ENCODE data around the gene NPC1L1.
"Not testable (repeated sequence)": the region's sequence is repeated elsewhere in the genome, so short reads cannot be mapped to it uniquely, and the experiment has no call there.

NPC1L1 gene

GRCh38 chr7:44515590-44516268, 25.4 kb downstream of the NPC1L1 start:
- Histone ChIP-seq H3K36me3 (ENCODE audit: control insufficient read depth, insufficient read depth, low read length, severe bottlenecking) (no peaks in the 10 kb centered on the region), H3K4me3 (ENCODE audit: low read length) (no peak overlapping the region), H3K27me3 (replicated peaks; ENCODE audit: control insufficient read depth, insufficient read depth, low read length) (peaks cover 11% of the 10 kb centered on the region), H3K9ac (ENCODE audit: low read length) (no peak overlapping the region), H3K4me1 (ENCODE audit: control insufficient read depth, insufficient read depth, low read length) (no peaks in the 10 kb centered on the region), H3K9me3 (ENCODE audit: control insufficient read depth, low read length) (no peaks in the 10 kb centered on the region)
- no peak for DNase-seq (ENCODE audit: low read depth)

- Histone ChIP-seq H3K4me3 (ENCODE audit: low read length) (no peak overlapping the region), H3K27me3 (replicated peaks; ENCODE audit: control insufficient read depth, insufficient read depth, low read length) (peaks cover 8% of the 10 kb centered on the region), H3K4me1 (ENCODE audit: control insufficient read depth, insufficient read depth, low read length) (no peaks in the 10 kb centered on the region), H3K9ac (ENCODE audit: low read length) (no peak overlapping the region), H3K36me3 (ENCODE audit: control insufficient read depth, insufficient read depth, low read length, severe bottlenecking) (no peaks in the 10 kb centered on the region), H3K9me3 (ENCODE audit: control insufficient read depth, low read length) (peaks cover 12% of the 10 kb centered on the region)
- no peak for DNase-seq (ENCODE audit: low read depth)
Measured at GRCh38 chr7:44512736-44513135, 28.4 kb downstream of the NPC1L1 start.

DNA sequence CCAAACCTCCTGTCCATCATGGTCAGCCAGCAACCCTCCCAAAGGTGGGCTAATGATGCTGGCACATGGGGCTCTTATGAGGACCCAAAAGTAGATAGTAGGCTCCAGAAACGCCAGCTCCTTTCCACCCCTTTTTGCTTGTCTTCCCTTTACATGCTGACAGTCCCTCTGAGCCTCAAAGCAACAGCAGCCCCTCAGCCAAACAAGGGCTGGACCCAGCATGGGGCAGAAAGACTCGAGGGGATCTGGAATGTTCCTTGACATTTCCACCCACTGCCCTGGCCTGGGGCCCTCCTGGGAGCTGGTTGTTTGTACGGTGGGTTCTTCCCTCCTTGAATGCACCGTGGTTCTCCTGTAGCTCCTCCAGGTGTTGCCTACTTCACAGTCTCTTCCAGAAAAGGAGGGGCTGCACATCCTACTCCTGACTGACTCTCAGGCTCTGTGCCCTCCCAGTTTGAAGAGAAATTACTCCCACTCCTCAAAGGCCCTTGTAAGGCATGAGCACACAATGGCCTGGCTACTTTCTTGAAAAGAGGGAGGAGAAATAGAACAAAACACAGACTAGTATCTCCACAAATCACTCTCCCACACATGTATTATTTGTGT, 29.2 kb downstream of the NPC1L1 start:
- Histone ChIP-seq H3K4me1 (ENCODE audit: control insufficient read depth, insufficient read depth, low read length) (no peaks in the 10 kb centered on the region), H3K9ac (ENCODE audit: low read length) (no peak overlapping the region), H3K4me3 (ENCODE audit: low read length) (no peak overlapping the region), H3K36me3 (ENCODE audit: control insufficient read depth, insufficient read depth, low read length, severe bottlenecking) (no peaks in the 10 kb centered on the region), H3K9me3 (ENCODE audit: control insufficient read depth, low read length) (peaks cover 12% of the 10 kb centered on the region), H3K27me3 (replicated peaks; ENCODE audit: control insufficient read depth, insufficient read depth, low read length) (peaks cover 8% of the 10 kb centered on the region)
- no peak for DNase-seq (ENCODE audit: low read depth)

- H3K36me3 ChIP-seq (ENCODE audit: control insufficient read depth, insufficient read depth, low read length, severe bottlenecking): no peaks in the 10 kb centered on the region
- no peak overlapping the region for H3K4me3 ChIP-seq (ENCODE audit: low read length)
- DNase-seq (ENCODE audit: low read depth): no peak
- H3K9me3 ChIP-seq (ENCODE audit: control insufficient read depth, low read length): peaks cover 12% of the 10 kb centered on the region
- no peak overlapping the region for H3K9ac ChIP-seq (ENCODE audit: low read length)
- H3K4me1 ChIP-seq (ENCODE audit: control insufficient read depth, insufficient read depth, low read length): no peaks in the 10 kb centered on the region
- H3K27me3 ChIP-seq (replicated peaks; ENCODE audit: control insufficient read depth, insufficient read depth, low read length): peaks cover 8% of the 10 kb centered on the region
Measured at GRCh38 chr7:44511236-44511635, 29.9 kb downstream of the NPC1L1 start.

DNA sequence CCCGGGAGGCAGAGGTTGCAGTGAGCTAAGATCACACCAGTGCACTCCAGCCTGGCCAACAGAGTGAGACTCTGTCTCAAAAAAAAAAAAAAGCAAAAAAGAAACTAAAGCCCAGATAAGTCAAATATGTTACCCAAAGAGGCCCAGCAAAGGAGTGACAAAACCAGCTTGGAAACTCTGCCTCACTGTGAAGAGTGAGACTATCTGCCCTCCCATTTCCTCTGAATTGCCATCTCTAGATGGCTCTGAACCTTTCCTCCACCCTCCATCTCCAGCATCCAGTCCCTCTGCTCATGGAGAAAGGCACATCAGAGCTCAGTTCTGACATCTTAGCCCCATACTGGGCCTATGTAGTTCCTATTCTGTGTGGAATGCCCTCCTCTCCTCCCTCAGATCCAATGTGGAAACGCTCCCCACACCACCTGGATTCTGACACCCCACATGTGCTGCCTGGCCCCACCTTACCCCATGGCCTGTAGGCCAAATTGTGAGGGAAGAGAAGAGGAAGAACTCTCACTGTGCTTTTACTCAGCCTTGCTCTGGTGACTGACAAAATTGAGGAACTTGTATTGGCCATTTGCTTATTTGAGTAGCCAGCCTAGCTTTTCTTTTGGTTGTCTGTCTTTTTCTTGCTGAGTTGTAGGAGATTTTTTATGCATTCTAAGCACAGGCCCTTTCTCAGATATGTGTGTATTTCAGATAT, 32.7 kb downstream of the NPC1L1 start:
- peaks cover 8% of the 10 kb centered on the region for H3K27me3 ChIP-seq (replicated peaks; ENCODE audit: control insufficient read depth, insufficient read depth, low read length)
- no peak overlapping the region for H3K4me3 ChIP-seq (ENCODE audit: low read length)
- DNase-seq (ENCODE audit: low read depth): no peak
- no peaks in the 10 kb centered on the region for H3K4me1 ChIP-seq (ENCODE audit: control insufficient read depth, insufficient read depth, low read length)
- peaks cover 12% of the 10 kb centered on the region for H3K9me3 ChIP-seq (ENCODE audit: control insufficient read depth, low read length)
- no peak overlapping the region for H3K9ac ChIP-seq (ENCODE audit: low read length)
- H3K36me3 ChIP-seq (ENCODE audit: control insufficient read depth, insufficient read depth, low read length, severe bottlenecking): no peaks in the 10 kb centered on the region

- not testable (repeated sequence) for H3K4me3 ChIP-seq (ENCODE audit: low read length); H3K9ac ChIP-seq (ENCODE audit: low read length); DNase-seq (ENCODE audit: low read depth); H3K36me3 ChIP-seq (ENCODE audit: control insufficient read depth, insufficient read depth, low read length, severe bottlenecking); H3K4me1 ChIP-seq (ENCODE audit: control insufficient read depth, insufficient read depth, low read length); H3K27me3 ChIP-seq (replicated peaks; ENCODE audit: control insufficient read depth, insufficient read depth, low read length)
- H3K9me3 ChIP-seq (ENCODE audit: control insufficient read depth, low read length): peaks cover 12% of the 10 kb centered on the region
Measured at GRCh38 chr7:44506592-44507288, 34.4 kb downstream of the NPC1L1 start.

GRCh38 chr7:44505595-44505994, 35.5 kb downstream of the NPC1L1 start:
- no peaks in the 10 kb centered on the region for H3K4me1 ChIP-seq (ENCODE audit: control insufficient read depth, insufficient read depth, low read length)
- DNase-seq (ENCODE audit: low read depth): no peak
- H3K4me3 ChIP-seq (ENCODE audit: low read length): no peak overlapping the region
- peaks cover 12% of the 10 kb centered on the region for H3K9me3 ChIP-seq (ENCODE audit: control insufficient read depth, low read length)
- no peaks in the 10 kb centered on the region for H3K36me3 ChIP-seq (ENCODE audit: control insufficient read depth, insufficient read depth, low read length, severe bottlenecking)
- H3K27me3 ChIP-seq (replicated peaks; ENCODE audit: control insufficient read depth, insufficient read depth, low read length): peaks cover 6% of the 10 kb centered on the region
- no peak overlapping the region for H3K9ac ChIP-seq (ENCODE audit: low read length)

DNA sequence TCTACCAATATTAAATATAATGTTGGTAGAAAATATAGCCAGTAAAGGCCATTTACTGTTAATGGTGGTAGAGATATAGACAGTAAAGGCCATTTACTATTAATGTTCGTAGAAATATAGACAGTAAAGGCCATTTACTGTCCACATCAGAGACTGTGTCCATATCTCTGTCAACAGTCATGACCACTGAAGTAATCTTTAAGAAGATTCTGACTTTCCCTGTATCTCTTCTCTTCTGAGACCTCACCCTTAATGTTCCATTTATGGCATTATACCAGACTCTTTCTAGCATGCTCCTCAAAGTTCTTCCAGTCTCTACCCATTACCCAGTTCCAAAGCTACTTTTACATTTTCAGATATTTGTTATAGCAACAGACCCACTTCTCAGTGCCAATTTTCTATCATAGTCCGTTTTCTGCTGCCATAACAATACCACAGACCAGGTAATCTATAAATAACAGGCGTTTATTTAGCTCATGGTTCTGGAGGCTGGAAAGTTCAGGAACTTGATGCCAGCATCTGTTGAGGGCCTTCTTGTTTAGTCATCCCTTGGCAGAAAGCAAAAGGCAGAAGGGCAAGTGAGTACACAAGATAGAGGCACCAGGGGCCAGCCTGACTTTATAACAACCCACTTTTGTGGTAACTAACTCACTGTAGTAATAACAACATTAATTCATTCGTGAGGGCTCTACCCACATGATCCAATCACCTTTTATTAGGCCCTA, 42.7 kb downstream of the NPC1L1 start:
- H3K4me1 ChIP-seq (ENCODE audit: control insufficient read depth, insufficient read depth, low read length): no peaks in the 10 kb centered on the region
- no peaks in the 10 kb centered on the region for H3K36me3 ChIP-seq (ENCODE audit: control insufficient read depth, insufficient read depth, low read length, severe bottlenecking)
- DNase-seq (ENCODE audit: low read depth): no peak
- no peak overlapping the region for H3K9ac ChIP-seq (ENCODE audit: low read length)
- no peak overlapping the region for H3K4me3 ChIP-seq (ENCODE audit: low read length)
- peaks cover 1% of the 10 kb centered on the region for H3K27me3 ChIP-seq (replicated peaks; ENCODE audit: control insufficient read depth, insufficient read depth, low read length)
- H3K9me3 ChIP-seq (ENCODE audit: control insufficient read depth, low read length): no peaks in the 10 kb centered on the region

DNA sequence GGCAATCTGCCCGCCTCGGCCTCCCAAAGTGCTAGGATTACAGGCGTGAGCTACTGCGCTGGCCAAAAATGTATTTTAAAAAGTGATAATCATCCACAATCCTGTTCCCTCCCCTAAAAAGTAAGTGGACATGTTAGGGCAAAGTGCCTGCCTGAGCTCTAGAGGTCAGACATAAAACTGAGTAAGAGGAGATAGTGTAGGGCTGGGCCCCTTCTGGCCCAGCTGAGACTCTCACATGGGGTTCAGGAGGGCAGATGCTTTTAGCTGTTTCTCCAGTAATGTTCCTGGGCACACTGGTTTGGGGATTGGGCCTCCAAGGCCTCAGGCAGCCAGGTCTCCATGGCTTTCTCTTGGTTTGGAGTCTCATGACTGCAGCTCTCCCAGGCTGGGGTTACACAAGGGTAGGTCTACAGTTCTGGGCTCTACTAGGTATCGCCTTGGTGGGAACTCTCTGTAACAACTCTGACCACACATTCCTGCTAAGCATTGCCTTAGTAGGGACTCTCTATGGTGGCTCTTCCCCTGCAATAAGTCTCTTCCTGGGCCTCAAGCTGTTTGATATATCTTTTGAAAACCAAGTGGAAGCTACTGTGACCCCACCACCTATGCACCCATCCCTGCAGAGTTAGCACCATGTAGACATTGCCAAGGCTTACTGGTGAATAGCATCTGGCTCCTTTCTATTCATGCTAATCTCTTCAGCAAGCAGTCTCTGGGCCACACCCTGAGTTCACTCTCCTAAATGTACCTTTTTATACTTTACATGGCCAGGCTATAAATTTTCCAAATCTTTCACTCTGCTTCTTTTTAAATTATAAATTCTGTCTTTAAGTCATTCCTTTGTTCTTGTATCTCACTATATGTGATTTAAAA, 43.7 kb downstream of the NPC1L1 start:
- no peaks in the 10 kb centered on the region for H3K27me3 ChIP-seq (replicated peaks; ENCODE audit: control insufficient read depth, insufficient read depth, low read length)
- no peak for DNase-seq (ENCODE audit: low read depth)
- no peaks in the 10 kb centered on the region for H3K36me3 ChIP-seq (ENCODE audit: control insufficient read depth, insufficient read depth, low read length, severe bottlenecking)
- H3K4me1 ChIP-seq (ENCODE audit: control insufficient read depth, insufficient read depth, low read length): no peaks in the 10 kb centered on the region
- no peak overlapping the region for H3K4me3 ChIP-seq (ENCODE audit: low read length)
- H3K9ac ChIP-seq (ENCODE audit: low read length): no peak overlapping the region
- H3K9me3 ChIP-seq (ENCODE audit: control insufficient read depth, low read length): no peaks in the 10 kb centered on the region

DNA sequence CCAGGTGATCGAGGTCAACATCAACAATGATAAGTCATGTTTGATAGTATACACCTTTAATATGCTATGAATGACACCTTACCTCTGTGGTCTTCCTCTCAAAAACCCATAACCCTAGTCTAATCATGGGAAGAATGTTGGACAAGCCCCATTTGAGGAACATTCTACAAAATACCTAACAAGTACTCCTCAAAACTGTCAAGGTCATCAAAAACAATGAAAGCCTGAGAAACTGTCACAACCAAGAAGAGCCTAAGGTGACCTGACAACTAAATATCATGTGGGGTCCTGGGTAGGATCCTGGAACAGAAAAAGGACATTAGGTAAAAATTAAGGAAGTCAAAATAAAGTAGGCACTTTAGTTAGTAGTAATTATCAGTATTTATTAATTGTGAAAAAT, 44.7 kb downstream of the NPC1L1 start:
- H3K4me3 ChIP-seq (ENCODE audit: low read length): no peak overlapping the region
- no peaks in the 10 kb centered on the region for H3K9me3 ChIP-seq (ENCODE audit: control insufficient read depth, low read length)
- no peak overlapping the region for H3K9ac ChIP-seq (ENCODE audit: low read length)
- no peaks in the 10 kb centered on the region for H3K36me3 ChIP-seq (ENCODE audit: control insufficient read depth, insufficient read depth, low read length, severe bottlenecking)
- H3K27me3 ChIP-seq (replicated peaks; ENCODE audit: control insufficient read depth, insufficient read depth, low read length): no peaks in the 10 kb centered on the region
- no peaks in the 10 kb centered on the region for H3K4me1 ChIP-seq (ENCODE audit: control insufficient read depth, insufficient read depth, low read length)
- DNase-seq (ENCODE audit: low read depth): no peak

Data from adipocyte (in vitro differentiated cells).